Measurements from ENCODE around the gene NAA10. TPM values are rescaled to one million over a fixed set of nuclear protein-coding genes. Genes with fewer than 3 reads are reported as not detected.

The NAA10 gene
- total RNA-seq, 1 donor from 2014 or later: 116 TPM

- TF ChIP-seq CTCF (conservative IDR thresholded peaks at IDR 0.05): no peak
- no peak for DNase-seq (ENCODE audit: low read depth, low spot score)
- no peak overlapping the region for H3K4me3 Mint-ChIP-seq
- H3K27ac Mint-ChIP-seq (ENCODE audit: unreplicated experiment): no peak overlapping the region
- H3K9me3 Mint-ChIP-seq: no peaks in the 10 kb centered on the region
- H3K36me3 Mint-ChIP-seq (ENCODE audit: low read depth): peaks cover 10% of the 10 kb centered on the region
- H3K4me1 Mint-ChIP-seq: no peaks in the 10 kb centered on the region
- no peaks in the 10 kb centered on the region for H3K27me3 Mint-ChIP-seq (ENCODE audit: low read depth)
Observed at GRCh38 chrX:153959649-153960048, 24.8 kb upstream of the NAA10 start.

- H3K36me3 Mint-ChIP-seq (ENCODE audit: low read depth): peaks cover 13% of the 10 kb centered on the region
- H3K4me1 Mint-ChIP-seq: no peaks in the 10 kb centered on the region
- H3K27ac Mint-ChIP-seq (ENCODE audit: unreplicated experiment): no peak overlapping the region
- no peak for DNase-seq (ENCODE audit: low read depth, low spot score)
- H3K27me3 Mint-ChIP-seq (ENCODE audit: low read depth): no peaks in the 10 kb centered on the region
- no peak for TF ChIP-seq CTCF (conservative IDR thresholded peaks at IDR 0.05)
- no peak overlapping the region for H3K4me3 Mint-ChIP-seq
- no peaks in the 10 kb centered on the region for H3K9me3 Mint-ChIP-seq
Observed at GRCh38 chrX:153958605-153959004, 23.8 kb upstream of the NAA10 start.

- Mint-ChIP-seq H3K27ac (ENCODE audit: unreplicated experiment) (no peak overlapping the region), H3K9me3 (no peaks in the 10 kb centered on the region), H3K4me1 (peaks cover 5% of the 10 kb centered on the region), H3K4me3 (no peak overlapping the region), H3K27me3 (ENCODE audit: low read depth) (no peaks in the 10 kb centered on the region), H3K36me3 (ENCODE audit: low read depth) (peaks cover 10% of the 10 kb centered on the region)
- DNase-seq (ENCODE audit: low read depth, low spot score): no peak
- no peak for TF ChIP-seq CTCF (conservative IDR thresholded peaks at IDR 0.05)
Observed at GRCh38 chrX:153957224-153957623, 22.4 kb upstream of the NAA10 start.

GRCh38 chrX:153956044-153956907 is 21.4 kb upstream of the NAA10 start:
- Mint-ChIP-seq H3K36me3 (ENCODE audit: low read depth) (peaks cover 13% of the 10 kb centered on the region), H3K27me3 (ENCODE audit: low read depth) (no peaks in the 10 kb centered on the region), H3K27ac (ENCODE audit: unreplicated experiment) (no peak overlapping the region), H3K9me3 (no peaks in the 10 kb centered on the region), H3K4me1 (peaks cover 5% of the 10 kb centered on the region), H3K4me3 (no peak overlapping the region)
- no peak for TF ChIP-seq CTCF (conservative IDR thresholded peaks at IDR 0.05)
- no peak for DNase-seq (ENCODE audit: low read depth, low spot score)

GRCh38 chrX:153955228-153955732 is 20.4 kb upstream of the NAA10 start:
- Mint-ChIP-seq H3K27me3 (ENCODE audit: low read depth) (no peaks in the 10 kb centered on the region), H3K36me3 (ENCODE audit: low read depth) (peaks cover 20% of the 10 kb centered on the region), H3K4me3 (peak overlapping the region; percentile 38), H3K4me1 (peaks cover 9% of the 10 kb centered on the region), H3K9me3 (no peaks in the 10 kb centered on the region), H3K27ac (ENCODE audit: unreplicated experiment) (no peak overlapping the region)
- no peak for TF ChIP-seq CTCF (conservative IDR thresholded peaks at IDR 0.05)
- DNase-seq (ENCODE audit: low read depth, low spot score): no peak

Measured in neural crest cell (in vitro differentiated cells).